ENCODE data around the gene DLEU7. TPM values are rescaled to one million over a fixed set of nuclear protein-coding genes. Genes with fewer than 3 reads are reported as not detected.

DLEU7 gene
- total RNA-seq, 1 experiment from 2014 or later = 1.5 TPM

GRCh38 chr13:50882816-50883435 is 39.4 kb upstream of the DLEU7 start:
- no peak overlapping the region for H4K8ac ChIP-seq (replicated peaks; ENCODE audit: insufficient read length, low read depth, low read length)
- no peak overlapping the region for H2BK12ac ChIP-seq (ENCODE audit: insufficient read length, low read depth, low read length)
- no peak overlapping the region for H3K9ac ChIP-seq (ENCODE audit: extremely low read depth, insufficient read length, low read length)
- H3K14ac ChIP-seq (ENCODE audit: insufficient read depth, low read length) = no peak overlapping the region
- no peak overlapping the region for H4K5ac ChIP-seq (ENCODE audit: insufficient read length, low read depth, low read length)
- no peak overlapping the region for H3K56ac ChIP-seq (ENCODE audit: insufficient read length, low read depth, low read length)
- H3K4me1 Mint-ChIP-seq = 0 out of 4 replicates have a peak, but pooled peaks cover 0 to 2% of the 10 kb centered on the region in 2 experiments
- H3K36me3 Mint-ChIP-seq (ENCODE audit: insufficient read depth in 1 of 3, low read depth in 3 of 3) = peaks cover 0 to 3% (median 0%) of the 10 kb centered on the region in 3 experiments; a peak in 1 of 7 replicates
- no peak overlapping the region for H2BK15ac ChIP-seq (ENCODE audit: low read depth, low read length)
- H2AFZ ChIP-seq (ENCODE audit: low read length) = no peak overlapping the region
- no peaks in the 10 kb centered on the region for H3K79me2 ChIP-seq (ENCODE audit: insufficient read depth, low read length)
- no peak overlapping the region for H3K4me3 Mint-ChIP-seq
- no peak for TF ChIP-seq CTCF (conservative IDR thresholded peaks at IDR 0.05)
- no peak overlapping the region for H3K4ac ChIP-seq (ENCODE audit: low read depth, low read length)
- no peaks in the 10 kb centered on the region for H3K27me3 ChIP-seq (ENCODE audit: insufficient read depth, low read length)
- no peaks in the 10 kb centered on the region for H3K79me1 ChIP-seq (ENCODE audit: insufficient read depth, low read depth, low read length, poor library complexity, severe bottlenecking)
- no peaks in the 10 kb centered on the region for H3K9me3 ChIP-seq (ENCODE audit: control insufficient read depth, low read depth, low read length)
- no peak overlapping the region for H3K4me2 ChIP-seq (ENCODE audit: insufficient read depth, insufficient read length, low read length)
- no CpG with 5 or more reads among the region's 5 CpGs for WGBS (ENCODE audit: extremely low coverage, insufficient read length, low lambda C conversion rate)
- no peaks in the 10 kb centered on the region for H4K20me1 ChIP-seq (ENCODE audit: control insufficient read depth, insufficient read depth, insufficient read length)
- no peaks in the 10 kb centered on the region; the same call in 1 of the 2 replicates for H3K27me3 Mint-ChIP-seq (ENCODE audit: low read depth)
- no peak overlapping the region for H2BK20ac ChIP-seq (ENCODE audit: low read depth, low read length, poor library complexity, severe bottlenecking)
- H3K27ac Mint-ChIP-seq = no peak overlapping the region
- H2AK5ac ChIP-seq (ENCODE audit: insufficient read length, low read length) = no peak overlapping the region
- no peak overlapping the region for H3K27ac ChIP-seq (ENCODE audit: insufficient read length, low read depth, low read length)
- no peak overlapping the region for H4K91ac ChIP-seq (ENCODE audit: insufficient read length, low read depth, low read length)
- H2BK5ac ChIP-seq (ENCODE audit: insufficient read length, low read length) = no peak overlapping the region
- no peak overlapping the region for H3K18ac ChIP-seq (ENCODE audit: insufficient read length, low read depth, low read length)
- DNase-seq = no peak
- H2BK120ac ChIP-seq (ENCODE audit: low read depth, low read length, poor library complexity, severe bottlenecking) = no peak overlapping the region
- H3K9me3 Mint-ChIP-seq = no peaks in the 10 kb centered on the region
- H3K4me1 ChIP-seq (ENCODE audit: insufficient read depth, low read length) = no peaks in the 10 kb centered on the region
- no peaks in the 10 kb centered on the region for H3K23me2 ChIP-seq (ENCODE audit: insufficient read length, low read depth, low read length, poor library complexity, severe bottlenecking)
- H3T11ph ChIP-seq (ENCODE audit: low read length) = no peak overlapping the region
- no peak overlapping the region for H3K23ac ChIP-seq (ENCODE audit: insufficient read length, low read depth, low read length)

All from H9 (cell line).